Stimulated activated memory B cell treated with anti-CD40 and anti-IgM and Interleukin-4, amounts not matched to agents 10 μg/mL and 1 μg/mL and 100 μg/mL, for 72 hours (primary cell): ENCODE results near the gene NTM.

ENCODE experiments used
- ATAC-seq: fragments of 150-1000 bp; cut with Tn5 transposase; 2 replicates; pipeline ENCODE4 v1.10.0; 2021
- H3K27ac Mint-ChIP-seq: one replicate; pipeline ENCODE4 v1.8.0; 2022; ENCODE audit warnings: mild to moderate bottlenecking, mixed read lengths
- H3K27me3 Mint-ChIP-seq: one replicate; pipeline ENCODE4 v1.8.0; 2022; ENCODE audit warnings: mixed read lengths
- H3K36me3 Mint-ChIP-seq: one replicate; pipeline ENCODE4 v1.8.0; 2022; ENCODE audit warnings: mixed read lengths
- H3K4me1 Mint-ChIP-seq: one replicate; pipeline ENCODE4 v1.8.0; 2022; ENCODE audit warnings: mixed read lengths
- H3K4me3 Mint-ChIP-seq: one replicate; pipeline ENCODE4 v1.8.0; 2022; ENCODE audit warnings: mild to moderate bottlenecking, moderate library complexity, mixed read lengths
- H3K9me3 Mint-ChIP-seq: one replicate; pipeline ENCODE4 v1.8.0; 2022; ENCODE audit warnings: mixed read lengths

NTM gene

GRCh38 chr11:131942878-131943277 is 572.5 kb downstream of the NTM start:
- Mint-ChIP-seq H3K27me3 (no peaks in the 10 kb centered on the region), H3K9me3 (peaks cover 4% of the 10 kb centered on the region), H3K36me3 (no peaks in the 10 kb centered on the region), H3K4me3 (no peak overlapping the region), H3K27ac (no peak overlapping the region), H3K4me1 (no peaks in the 10 kb centered on the region)
- ATAC-seq, result no peak

GRCh38 chr11:131943295-131943694 is 572.9 kb downstream of the NTM start:
- no peak overlapping the region for H3K4me3 Mint-ChIP-seq
- H3K4me1 Mint-ChIP-seq, result no peaks in the 10 kb centered on the region
- no peaks in the 10 kb centered on the region for H3K36me3 Mint-ChIP-seq
- ATAC-seq, result no peak
- no peaks in the 10 kb centered on the region for H3K27me3 Mint-ChIP-seq
- H3K27ac Mint-ChIP-seq, result no peak overlapping the region
- H3K9me3 Mint-ChIP-seq, result peaks cover under 1% of the 10 kb centered on the region

DNA sequence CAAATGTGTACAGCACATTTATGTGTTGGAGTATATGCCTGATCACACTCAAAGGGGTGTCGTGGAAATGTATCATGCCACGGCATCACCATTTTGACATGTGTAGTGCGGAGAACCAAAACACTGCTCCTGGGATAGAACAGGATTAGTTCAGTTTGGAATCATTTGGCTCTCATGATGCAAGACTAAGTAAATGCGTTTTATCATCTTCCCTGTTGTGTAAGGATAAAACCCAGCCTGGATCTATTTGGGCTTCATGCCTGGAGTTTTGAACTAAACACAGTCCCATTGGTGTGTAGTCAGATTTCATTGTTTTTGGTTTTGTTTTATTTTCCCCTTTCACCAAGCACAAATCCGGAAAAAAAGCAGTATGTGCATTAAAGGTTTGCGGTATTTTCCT is 574.3 kb downstream of the NTM start:
- Mint-ChIP-seq H3K36me3 (no peaks in the 10 kb centered on the region), H3K9me3 (no peaks in the 10 kb centered on the region), H3K4me1 (no peaks in the 10 kb centered on the region), H3K27me3 (no peaks in the 10 kb centered on the region), H3K27ac (no peak overlapping the region), H3K4me3 (no peak overlapping the region)
- ATAC-seq, result no peak

- H3K4me1 Mint-ChIP-seq, result no peaks in the 10 kb centered on the region
- H3K27ac Mint-ChIP-seq, result no peak overlapping the region
- H3K36me3 Mint-ChIP-seq, result no peaks in the 10 kb centered on the region
- no peaks in the 10 kb centered on the region for H3K27me3 Mint-ChIP-seq
- no peak for ATAC-seq
- no peak overlapping the region for H3K4me3 Mint-ChIP-seq
- peaks cover 2% of the 10 kb centered on the region for H3K9me3 Mint-ChIP-seq
Observed at GRCh38 chr11:131945706-131946105, 575.3 kb downstream of the NTM start.

- Mint-ChIP-seq H3K4me1 (no peaks in the 10 kb centered on the region), H3K27ac (no peak overlapping the region), H3K36me3 (no peaks in the 10 kb centered on the region), H3K27me3 (no peaks in the 10 kb centered on the region), H3K9me3 (peaks cover 2% of the 10 kb centered on the region), H3K4me3 (no peak overlapping the region)
- no peak for ATAC-seq
Observed at GRCh38 chr11:131947511-131947910, 577.1 kb downstream of the NTM start.

DNA sequence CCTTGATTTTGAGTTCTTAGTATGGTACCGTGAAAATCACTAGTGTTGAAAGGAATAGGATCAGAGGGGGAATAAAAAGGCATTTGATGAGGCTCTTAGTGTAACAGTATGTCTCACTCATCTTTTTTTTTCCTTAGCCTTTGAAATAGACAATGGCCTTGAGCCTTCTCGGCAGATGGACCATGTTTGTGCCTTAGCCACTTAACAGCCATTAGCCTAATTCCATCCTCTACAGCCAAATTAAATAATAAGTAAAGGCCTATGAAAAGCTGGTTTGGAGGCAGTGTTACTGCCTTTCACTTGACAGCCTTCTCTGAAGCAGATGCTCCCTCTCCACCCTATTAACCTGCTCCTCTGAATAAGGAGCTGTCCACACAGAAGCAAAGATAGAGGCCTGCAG is 580.7 kb downstream of the NTM start:
- ATAC-seq, result no peak
- H3K36me3 Mint-ChIP-seq, result no peaks in the 10 kb centered on the region
- H3K27ac Mint-ChIP-seq, result no peak overlapping the region
- H3K4me1 Mint-ChIP-seq, result no peaks in the 10 kb centered on the region
- H3K27me3 Mint-ChIP-seq, result no peaks in the 10 kb centered on the region
- peaks cover 2% of the 10 kb centered on the region for H3K9me3 Mint-ChIP-seq
- no peak overlapping the region for H3K4me3 Mint-ChIP-seq

DNA sequence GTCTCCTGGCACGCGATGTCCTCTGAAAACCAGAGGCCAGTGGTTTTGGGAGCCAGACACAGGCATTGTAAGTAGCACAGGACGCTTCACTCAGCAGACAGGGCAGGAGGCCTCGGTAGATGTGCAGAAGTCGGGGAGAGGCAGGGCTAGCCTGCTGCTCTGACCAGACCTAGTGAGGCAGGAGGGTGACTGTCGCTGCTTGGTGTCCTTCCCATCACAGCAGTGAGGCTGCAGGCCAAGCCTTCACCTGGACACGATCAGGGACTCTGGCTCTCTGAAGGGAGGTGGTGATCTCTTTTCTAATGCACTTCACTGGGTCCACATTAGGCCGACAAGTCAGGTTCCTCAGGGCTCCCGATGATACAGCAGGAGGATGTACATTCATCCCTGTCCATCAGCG is 583.7 kb downstream of the NTM start:
- no peaks in the 10 kb centered on the region for H3K36me3 Mint-ChIP-seq
- no peaks in the 10 kb centered on the region for H3K4me1 Mint-ChIP-seq
- no peak overlapping the region for H3K27ac Mint-ChIP-seq
- no peak for ATAC-seq
- no peaks in the 10 kb centered on the region for H3K27me3 Mint-ChIP-seq
- H3K4me3 Mint-ChIP-seq, result no peak overlapping the region
- H3K9me3 Mint-ChIP-seq, result peaks cover 2% of the 10 kb centered on the region

GRCh38 chr11:131955904-131956303 is 585.5 kb downstream of the NTM start:
- Mint-ChIP-seq H3K27me3 (no peaks in the 10 kb centered on the region), H3K27ac (no peak overlapping the region), H3K4me1 (no peaks in the 10 kb centered on the region)

DNA sequence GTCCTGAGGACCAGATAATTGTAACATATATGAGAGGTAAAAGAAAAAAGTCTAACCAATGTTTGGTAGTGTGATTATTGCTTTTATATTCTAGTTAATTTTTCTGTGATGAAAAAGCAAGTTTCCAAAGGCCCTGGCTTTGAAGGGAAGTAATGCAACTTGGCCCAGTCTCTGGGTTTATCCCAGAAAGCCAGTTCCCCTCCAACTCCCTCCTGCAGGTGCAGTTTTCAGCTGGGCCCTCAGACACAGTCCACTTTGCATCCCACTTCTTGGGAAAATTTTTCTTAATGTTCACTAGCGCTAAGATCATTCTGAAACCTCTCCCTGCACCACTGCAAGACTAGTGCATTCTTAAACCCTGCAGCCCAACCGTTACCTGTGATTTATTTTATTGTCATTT is 586.8 kb downstream of the NTM start:
- Mint-ChIP-seq H3K9me3 (peaks cover 3% of the 10 kb centered on the region), H3K4me3 (no peak overlapping the region), H3K27ac (no peak overlapping the region), H3K36me3 (no peaks in the 10 kb centered on the region), H3K27me3 (no peaks in the 10 kb centered on the region), H3K4me1 (no peaks in the 10 kb centered on the region)
- no peak for ATAC-seq

More at GRCh38 chr11:131955904-131956303, 585.5 kb downstream of the NTM start:
- Mint-ChIP-seq H3K9me3 (peaks cover 3% of the 10 kb centered on the region), H3K4me3 (no peak overlapping the region), H3K36me3 (no peaks in the 10 kb centered on the region)
- ATAC-seq, result no peak

DNA sequence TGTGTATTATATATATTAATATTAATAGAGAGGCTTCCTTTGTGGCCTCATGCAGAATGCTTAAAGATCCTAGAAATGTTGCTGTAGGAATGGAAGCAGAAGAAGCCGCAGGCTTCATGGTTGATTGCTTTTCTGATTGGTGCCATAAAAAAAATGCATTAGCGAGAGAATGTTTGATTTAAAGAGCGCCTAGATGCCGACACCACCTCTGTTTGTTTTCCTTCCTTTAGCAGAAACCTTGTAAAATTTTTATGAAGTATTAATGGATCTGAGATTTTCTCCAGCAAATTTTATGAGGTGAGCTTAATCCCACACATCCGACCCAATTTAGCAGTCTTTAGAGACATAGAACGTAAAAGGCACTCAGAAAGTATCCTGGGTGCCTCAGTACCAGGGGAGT is 587.5 kb downstream of the NTM start:
- no peaks in the 10 kb centered on the region for H3K4me1 Mint-ChIP-seq
- peaks cover 3% of the 10 kb centered on the region for H3K9me3 Mint-ChIP-seq
- ATAC-seq, result no peak
- no peaks in the 10 kb centered on the region for H3K36me3 Mint-ChIP-seq
- H3K27me3 Mint-ChIP-seq, result no peaks in the 10 kb centered on the region
- no peak overlapping the region for H3K4me3 Mint-ChIP-seq
- H3K27ac Mint-ChIP-seq, result no peak overlapping the region

DNA sequence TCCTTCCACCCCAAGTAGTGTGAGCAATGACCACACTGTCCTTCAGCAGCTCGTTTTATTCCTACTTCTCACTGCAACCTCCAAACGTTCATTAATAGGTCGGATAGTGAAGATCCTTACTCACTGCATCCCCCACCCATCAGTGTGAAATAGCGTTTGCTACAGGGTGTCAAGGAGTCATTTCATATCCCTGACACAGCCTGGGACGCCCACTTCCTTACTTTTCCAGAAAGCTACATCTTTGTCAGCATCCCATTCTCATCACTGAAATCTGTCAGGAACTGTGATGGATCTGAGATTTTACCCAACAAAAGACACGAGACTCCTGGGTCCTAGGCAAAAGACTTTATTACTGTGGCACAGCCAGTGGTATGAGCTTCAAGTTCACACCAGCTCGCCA is 592.4 kb downstream of the NTM start:
- H3K27ac Mint-ChIP-seq, result no peak overlapping the region
- ATAC-seq, result no peak
- no peak overlapping the region for H3K4me3 Mint-ChIP-seq
- H3K27me3 Mint-ChIP-seq, result no peaks in the 10 kb centered on the region
- H3K9me3 Mint-ChIP-seq, result peaks cover 10% of the 10 kb centered on the region
- no peaks in the 10 kb centered on the region for H3K4me1 Mint-ChIP-seq
- no peaks in the 10 kb centered on the region for H3K36me3 Mint-ChIP-seq

DNA sequence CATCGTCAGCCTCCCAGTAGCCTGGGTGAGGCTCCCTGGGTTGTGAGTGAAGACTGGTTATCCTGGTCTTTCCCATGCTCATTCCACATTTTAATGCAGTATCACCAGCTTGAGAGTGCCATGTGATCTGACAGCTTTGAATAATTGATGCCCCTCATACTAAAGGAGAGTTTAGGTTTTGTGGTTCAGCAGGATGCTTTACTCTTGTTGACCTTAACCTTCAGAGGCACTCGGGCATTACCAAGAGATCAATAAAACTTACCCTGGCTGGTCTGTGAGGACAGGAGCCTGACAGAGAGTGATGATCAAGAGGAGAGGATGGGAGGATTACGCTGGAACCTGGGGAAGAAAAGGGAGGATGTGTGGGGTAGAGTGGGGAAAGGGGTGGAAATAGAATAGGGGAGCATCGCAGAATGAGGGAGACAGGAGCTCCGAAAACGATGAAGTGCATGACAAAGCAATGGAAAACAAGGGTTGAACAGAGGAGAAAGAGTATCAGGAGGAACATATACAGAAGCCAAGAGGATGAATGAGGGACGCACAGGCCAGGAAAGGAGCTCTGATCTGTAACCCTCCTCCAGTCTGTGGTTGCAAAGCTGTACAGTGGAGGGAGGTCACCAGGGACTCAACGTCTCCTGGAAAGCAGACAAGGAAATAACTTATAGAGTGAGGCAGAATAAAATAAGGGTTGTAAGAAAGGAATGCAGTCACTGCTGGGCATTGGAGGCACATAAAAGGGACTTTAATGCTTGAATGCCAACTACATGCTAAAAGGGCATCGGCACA is 594.5 kb downstream of the NTM start:
- no peak overlapping the region for H3K27ac Mint-ChIP-seq
- H3K4me3 Mint-ChIP-seq, result no peak overlapping the region
- no peaks in the 10 kb centered on the region for H3K36me3 Mint-ChIP-seq
- H3K9me3 Mint-ChIP-seq, result peaks cover 10% of the 10 kb centered on the region
- no peak for ATAC-seq
- H3K27me3 Mint-ChIP-seq, result no peaks in the 10 kb centered on the region
- no peaks in the 10 kb centered on the region for H3K4me1 Mint-ChIP-seq

GRCh38 chr11:131965504-131965903 is 595.1 kb downstream of the NTM start:
- no peak overlapping the region for H3K4me3 Mint-ChIP-seq

DNA sequence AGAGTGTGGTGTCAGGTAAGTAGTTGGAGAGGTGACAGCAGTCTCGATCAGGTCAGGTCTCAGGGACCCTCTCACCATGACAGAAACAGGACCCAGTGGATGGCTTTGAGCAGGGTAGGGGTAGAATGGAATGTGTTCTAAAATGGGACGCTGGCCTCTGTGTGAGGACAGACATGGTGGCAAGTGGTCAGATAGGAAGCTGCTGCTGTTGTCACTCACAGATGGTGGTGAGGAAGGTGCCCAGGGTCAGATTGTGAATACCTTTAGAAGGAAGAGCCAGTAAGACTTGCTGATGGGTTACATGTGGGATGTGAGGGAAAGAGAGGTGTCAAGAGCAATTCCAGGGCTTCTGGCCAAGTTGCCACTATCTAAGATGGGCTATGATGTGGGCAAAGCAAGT is 596.3 kb downstream of the NTM start:
- H3K27me3 Mint-ChIP-seq, result no peaks in the 10 kb centered on the region

More at GRCh38 chr11:131965504-131965903, 595.1 kb downstream of the NTM start:
- Mint-ChIP-seq H3K9me3 (peaks cover 7% of the 10 kb centered on the region), H3K4me1 (no peaks in the 10 kb centered on the region), H3K36me3 (no peaks in the 10 kb centered on the region), H3K27ac (no peak overlapping the region), H3K27me3 (no peaks in the 10 kb centered on the region)
- no peak for ATAC-seq

GRCh38 chr11:131969261-131969660 is 598.8 kb downstream of the NTM start:
- H3K27me3 Mint-ChIP-seq, result no peaks in the 10 kb centered on the region
- H3K4me1 Mint-ChIP-seq, result no peaks in the 10 kb centered on the region
- no peak overlapping the region for H3K27ac Mint-ChIP-seq
- no peak overlapping the region for H3K4me3 Mint-ChIP-seq
- peaks cover 7% of the 10 kb centered on the region for H3K9me3 Mint-ChIP-seq
- no peaks in the 10 kb centered on the region for H3K36me3 Mint-ChIP-seq
- ATAC-seq, result no peak

More for the DNA sequence above, 596.3 kb downstream of the NTM start:
- no peak for ATAC-seq
- no peak overlapping the region for H3K27ac Mint-ChIP-seq
- peaks cover 7% of the 10 kb centered on the region for H3K9me3 Mint-ChIP-seq
- H3K4me3 Mint-ChIP-seq, result no peak overlapping the region
- no peaks in the 10 kb centered on the region for H3K36me3 Mint-ChIP-seq
- no peaks in the 10 kb centered on the region for H3K4me1 Mint-ChIP-seq

DNA sequence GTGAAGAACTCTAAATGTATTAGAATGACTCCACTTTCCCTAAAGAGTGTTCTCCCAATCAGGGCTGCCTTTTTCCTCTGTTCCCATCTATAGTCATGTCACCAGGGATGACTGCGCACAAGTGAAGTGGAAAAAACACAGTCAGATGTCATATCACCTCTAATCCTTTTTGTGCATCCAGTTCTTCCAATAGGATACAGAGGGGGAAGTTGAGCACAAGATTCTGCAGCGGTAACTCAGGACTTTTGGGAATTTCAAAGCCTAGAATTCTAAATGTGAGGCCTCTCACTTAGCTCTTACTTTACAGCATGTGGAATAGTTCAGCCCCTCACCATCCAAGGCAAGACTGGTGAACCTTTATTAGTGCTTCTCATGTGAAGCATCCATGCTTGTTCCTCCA is 602.6 kb downstream of the NTM start:
- Mint-ChIP-seq H3K4me1 (no peaks in the 10 kb centered on the region), H3K27me3 (no peaks in the 10 kb centered on the region), H3K36me3 (no peaks in the 10 kb centered on the region), H3K27ac (no peak overlapping the region), H3K9me3 (no peaks in the 10 kb centered on the region), H3K4me3 (no peak overlapping the region)
- no peak for ATAC-seq
